GM19351 (cell line): ENCODE results near the gene GOLGA2.
"Not testable (repeated sequence)": the region's sequence is repeated elsewhere in the genome, so short reads cannot be mapped to it uniquely, and the experiment has no call there.

Experiments used
- ATAC-seq: cut with Tn5 transposase; IDR thresholded peaks from one replicate; pipeline ENCODE4 v1.9.1; 2021; ENCODE audit warnings: mild to moderate bottlenecking, moderate library complexity; ENCODE audit not compliant: unreplicated experiment

Gene GOLGA2

GRCh38 chr9:128243215-128244018, 32.4 kb downstream of the GOLGA2 start:
- no peak for ATAC-seq

DNA sequence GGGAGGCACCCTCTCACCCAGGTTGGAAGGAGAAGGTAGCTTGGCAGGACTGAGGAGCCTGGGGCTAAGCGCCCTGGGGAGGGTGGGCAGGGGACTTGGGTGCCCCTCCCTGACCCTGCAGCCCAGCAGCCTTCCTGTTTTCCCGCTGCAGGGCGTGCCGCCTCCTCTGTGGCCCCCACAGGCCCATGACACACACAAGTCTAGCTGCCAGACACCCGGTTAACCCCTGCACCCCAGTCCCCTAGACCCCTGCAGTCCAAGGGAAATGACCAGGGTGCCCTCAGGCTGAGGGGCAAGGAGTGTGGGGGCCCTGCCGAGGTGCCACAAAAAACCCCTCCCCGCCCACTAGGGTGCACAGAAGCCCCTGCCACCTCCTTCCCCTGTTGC, 33.0 kb downstream of the GOLGA2 start:
- ATAC-seq = no peak

GRCh38 chr9:128242124-128242523, 33.7 kb downstream of the GOLGA2 start:
- ATAC-seq = no peak

GRCh38 chr9:128233817-128234406, 41.9 kb downstream of the GOLGA2 start:
- ATAC-seq = no peak

- no peak for ATAC-seq
Observed at GRCh38 chr9:128232528-128233428, 43.0 kb downstream of the GOLGA2 start.

DNA sequence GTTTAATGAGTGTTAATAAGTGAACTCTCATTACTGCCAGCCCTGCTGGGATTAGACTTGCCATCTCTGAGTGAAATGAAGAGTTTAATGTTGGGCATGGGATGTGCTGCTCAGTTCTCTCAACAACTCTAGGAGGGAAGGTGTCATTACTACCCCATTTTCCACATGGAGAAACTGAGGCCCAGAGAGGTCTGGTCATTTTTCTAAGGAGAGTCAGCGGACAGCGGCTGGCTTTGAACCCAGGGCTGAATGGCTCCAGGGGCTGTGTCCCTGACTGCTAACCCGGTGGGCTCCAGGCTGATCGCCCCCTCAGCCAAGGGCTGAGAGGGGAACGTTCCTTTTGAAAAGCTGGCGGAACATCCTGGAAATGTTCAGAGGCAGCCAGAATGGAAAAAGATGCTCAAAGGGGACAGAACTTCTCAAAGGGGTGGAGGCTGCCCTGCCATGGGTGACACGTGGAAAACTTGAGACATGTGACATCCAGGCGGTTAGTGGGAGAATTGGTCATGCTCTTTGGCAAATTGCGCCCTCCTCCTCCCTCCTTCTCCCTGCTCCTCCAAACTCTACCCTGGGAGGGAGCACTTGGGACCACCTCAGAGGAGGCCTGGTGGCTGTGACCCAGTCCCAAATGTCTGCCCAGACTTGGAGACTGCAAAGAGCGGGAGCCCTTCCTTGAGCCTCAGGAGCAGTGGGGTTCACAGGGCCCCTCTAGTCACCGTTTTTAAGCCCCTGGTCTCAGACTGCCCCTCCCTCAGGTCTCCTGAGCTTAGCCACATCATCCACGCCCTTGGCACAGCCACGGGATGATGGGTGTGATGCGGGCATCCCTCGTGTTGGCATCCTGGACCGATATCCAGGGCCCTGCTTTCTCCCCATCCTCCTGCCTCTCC, 43.9 kb downstream of the GOLGA2 start:
- ATAC-seq = no peak

GRCh38 chr9:128230897-128231296, 44.9 kb downstream of the GOLGA2 start:
- ATAC-seq = not testable (repeated sequence)

DNA sequence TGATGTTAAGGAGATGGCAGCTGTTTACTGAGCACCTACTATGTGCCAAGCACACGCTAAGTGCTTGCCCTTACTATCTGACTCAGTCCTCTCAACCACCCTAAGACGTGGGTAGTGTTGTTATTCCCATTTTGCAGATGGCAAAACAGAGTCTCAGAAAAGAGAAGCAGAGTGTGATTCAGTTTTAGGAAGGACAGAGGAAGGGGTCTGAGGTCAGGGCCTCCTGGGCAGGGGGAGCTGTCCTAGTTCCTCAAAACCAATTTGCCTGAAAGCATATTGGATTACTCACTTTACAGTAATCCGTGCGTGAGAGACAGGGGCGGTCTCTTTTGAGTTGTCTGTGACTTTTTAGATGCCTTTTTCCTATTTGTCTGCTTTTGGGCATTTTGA, 49.4 kb downstream of the GOLGA2 start:
- ATAC-seq = no peak

GRCh38 chr9:128225770-128226411, 49.9 kb downstream of the GOLGA2 start:
- ATAC-seq = no peak

GRCh38 chr9:128224877-128225276, 50.9 kb downstream of the GOLGA2 start:
- ATAC-seq = no peak

GRCh38 chr9:128222880-128223670, 52.7 kb downstream of the GOLGA2 start:
- no peak for ATAC-seq

DNA sequence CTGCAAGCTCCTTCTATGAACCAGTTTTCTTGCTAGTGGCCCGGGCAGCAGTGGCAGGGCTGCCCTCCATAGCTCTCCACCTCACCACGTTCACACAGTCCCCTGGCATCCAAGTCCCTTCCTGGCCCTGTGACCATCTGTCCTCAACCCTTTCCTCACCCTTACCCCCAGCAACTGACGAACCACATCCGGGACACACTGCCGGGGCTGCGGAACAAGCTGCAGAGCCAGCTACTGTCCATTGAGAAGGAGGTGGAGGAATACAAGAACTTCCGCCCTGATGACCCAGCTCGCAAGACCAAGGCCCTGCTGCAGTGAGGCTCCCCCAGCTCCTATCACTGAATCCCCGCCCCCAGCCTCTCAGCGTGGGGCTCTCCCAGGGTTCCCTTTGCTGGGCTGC, 53.8 kb downstream of the GOLGA2 start:
- no peak for ATAC-seq

GRCh38 chr9:128219831-128220230, 56.0 kb downstream of the GOLGA2 start:
- ATAC-seq = no peak

DNA sequence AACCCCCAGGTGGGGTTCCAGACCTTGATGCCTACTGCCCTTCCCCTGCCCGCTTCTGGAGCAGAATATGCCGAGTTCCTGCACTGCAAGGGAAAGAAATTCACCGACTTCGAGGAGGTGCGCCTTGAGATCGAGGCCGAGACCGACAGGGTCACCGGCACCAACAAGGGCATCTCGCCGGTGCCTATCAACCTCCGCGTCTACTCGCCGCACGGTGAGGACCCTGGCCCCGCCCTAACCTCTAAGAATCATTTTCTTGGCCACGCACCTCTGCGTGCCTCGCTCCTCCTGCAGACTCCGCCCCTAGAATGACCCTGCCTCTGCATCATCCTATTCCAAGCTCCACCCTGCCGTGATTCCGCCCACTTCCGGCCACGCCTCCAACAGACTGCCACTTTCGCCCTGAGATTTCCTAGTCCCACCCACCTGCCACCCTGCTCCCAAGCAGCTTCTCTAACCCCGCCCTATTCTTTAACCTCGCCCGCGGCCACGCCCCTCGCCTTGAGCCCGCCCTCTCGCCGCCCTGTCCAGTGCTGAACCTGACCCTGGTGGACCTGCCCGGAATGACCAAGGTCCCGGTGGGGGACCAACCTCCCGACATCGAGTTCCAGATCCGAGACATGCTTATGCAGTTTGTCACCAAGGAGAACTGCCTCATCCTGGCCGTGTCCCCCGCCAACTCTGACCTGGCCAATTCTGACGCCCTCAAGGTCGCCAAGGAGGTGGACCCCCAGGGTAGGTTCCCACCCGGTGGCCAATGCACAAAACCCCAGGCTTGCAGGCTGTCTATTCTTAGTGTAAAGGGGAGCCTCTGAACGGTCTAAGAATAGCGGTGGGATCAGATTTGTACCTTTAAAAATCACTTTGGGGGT, 57.1 kb downstream of the GOLGA2 start:
- ATAC-seq = peak; percentile 96

GRCh38 chr9:128218172-128218517, 57.7 kb downstream of the GOLGA2 start:
- no peak for ATAC-seq

DNA sequence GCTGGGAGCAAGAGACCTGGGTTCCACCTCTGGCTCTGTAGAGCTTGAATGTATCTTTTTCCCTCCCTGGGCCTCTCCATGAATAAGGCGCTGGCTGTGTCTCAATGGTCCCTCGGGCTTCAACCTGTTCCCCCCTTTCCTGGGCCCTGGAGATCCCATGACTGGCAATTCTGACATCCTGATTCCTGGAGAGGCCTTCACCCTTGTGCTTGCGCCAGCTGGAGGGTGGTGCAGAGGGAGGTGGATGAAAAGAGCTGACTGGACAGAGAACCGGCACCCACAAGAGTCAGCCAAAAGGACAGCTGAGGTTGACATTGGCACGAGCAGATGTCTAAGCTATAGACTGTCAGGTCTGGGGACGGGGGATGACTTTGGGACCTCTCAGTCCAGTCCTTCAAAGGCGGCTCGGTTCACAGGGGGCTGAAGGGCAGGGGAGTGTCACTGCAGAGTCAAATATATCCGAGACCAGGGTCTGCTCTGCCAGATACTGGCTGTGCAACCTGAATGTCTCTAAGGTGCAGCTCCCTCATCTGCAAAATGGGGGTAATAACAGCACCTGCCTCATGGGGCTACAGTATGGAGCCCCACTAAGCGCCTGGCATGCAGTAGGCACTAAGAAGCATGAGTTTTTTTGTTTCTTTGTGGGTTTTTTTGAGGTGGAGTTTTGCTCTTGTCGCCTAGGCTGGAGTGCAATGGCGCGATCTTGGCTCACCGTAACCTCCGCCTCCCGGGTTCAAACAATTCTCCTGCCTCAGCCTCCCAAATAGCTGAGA, 58.8 kb downstream of the GOLGA2 start:
- no peak for ATAC-seq

DNA sequence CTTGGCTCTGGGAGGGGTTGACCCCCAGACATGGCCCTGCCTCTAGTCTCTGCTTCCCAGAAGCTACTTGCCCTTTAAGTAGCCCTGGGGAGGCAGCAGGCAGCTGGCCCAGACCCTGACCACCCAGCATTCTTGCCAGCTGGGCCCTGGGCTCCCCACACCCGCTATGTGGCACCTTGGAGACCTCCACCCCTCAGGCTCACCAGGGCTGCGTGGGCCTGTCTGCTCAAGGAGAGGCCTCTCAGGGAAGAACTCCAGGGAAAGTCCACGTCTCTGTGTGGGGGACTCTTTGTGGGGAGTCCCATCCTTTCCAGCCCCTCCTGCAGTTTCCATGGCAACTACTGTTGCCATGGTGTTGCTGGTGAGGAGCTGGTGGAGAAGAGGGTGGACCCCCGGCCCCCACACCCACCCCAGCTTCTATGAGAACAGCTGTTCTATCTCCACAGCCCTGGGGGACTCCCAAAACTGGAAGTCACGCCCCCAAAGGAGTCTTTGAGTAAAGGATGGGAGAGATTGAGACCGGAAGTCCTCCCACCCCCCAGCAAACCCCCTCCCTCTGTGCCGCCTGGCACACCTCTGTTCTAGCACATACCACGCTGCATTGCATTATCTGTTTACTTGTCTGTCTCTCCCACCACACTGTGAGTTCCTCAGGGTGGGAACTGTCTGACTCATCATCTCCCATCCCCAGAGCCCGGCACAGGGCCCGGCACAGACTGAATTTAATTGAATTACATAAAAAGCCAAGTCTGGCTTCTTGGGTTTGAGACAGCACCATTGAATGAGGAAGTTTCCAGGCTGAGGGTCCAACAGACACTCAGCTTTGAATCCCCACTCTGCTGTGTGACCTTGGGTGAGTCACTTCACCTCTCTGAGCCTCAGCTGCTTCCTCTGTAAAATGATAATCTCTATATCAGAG, 60.1 kb downstream of the GOLGA2 start:
- ATAC-seq = no peak
